HEK293T (cell line): ENCODE results near the gene BICD2.

Experiments used
- CTCF ChIA-PET: fragments of 350-600 bp; formaldehyde crosslinking; extraction: SDS; loops from one replicate; lab custom pipeline; 2021; ENCODE audit warnings: antibody characterized with exemption, inconsistent platforms; lab: Yijun Ruan, JAX
- POLR2A ChIA-PET: fragments of 350-600 bp; formaldehyde crosslinking; extraction: SDS; loops from one replicate; lab custom pipeline; 2020; ENCODE audit warnings: antibody characterized with exemption, inconsistent platforms; lab: Yijun Ruan, JAX
- DNase-seq: peaks from one replicate; pipeline ENCODE4 v3.0.0; 2012; ENCODE audit warnings: mixed read lengths; ENCODE audit errors: extremely low spot score
- ARNT ChIP-seq: fragments of 450-650 bp; IDR thresholded peaks from 2 replicates; pipeline ENCODE4 v1.6.1; 2017; ENCODE audit warnings: mild to moderate bottlenecking
- BHLHE40 ChIP-seq: fragments of 450-650 bp; IDR thresholded peaks from 2 replicates; pipeline ENCODE4 v1.6.1; 2016; ENCODE audit warnings: mild to moderate bottlenecking, moderate library complexity, borderline replicate concordance
- CTBP1 ChIP-seq: fragments of 450-650 bp; IDR thresholded peaks from 2 replicates; pipeline ENCODE4 v1.6.1; 2016; ENCODE audit warnings: borderline replicate concordance
- ELF4 ChIP-seq: fragments of 450-650 bp; IDR thresholded peaks from 2 replicates; pipeline ENCODE4 v1.6.1; 2017; ENCODE audit warnings: antibody characterized with exemption
- FOXA1 ChIP-seq: fragments of 450-650 bp; IDR thresholded peaks from 2 replicates; pipeline ENCODE4 v1.6.1; 2016; ENCODE audit warnings: mild to moderate bottlenecking
- FOXK2 ChIP-seq: fragments of 450-650 bp; IDR thresholded peaks from 2 replicates; pipeline ENCODE4 v1.6.1; 2016; ENCODE audit warnings: mild to moderate bottlenecking
- HDGF ChIP-seq: fragments of 450-650 bp; IDR thresholded peaks from 2 replicates; pipeline ENCODE4 v1.6.1; 2017; ENCODE audit warnings: antibody characterized with exemption, borderline replicate concordance
- L3MBTL2 ChIP-seq: fragments of 450-650 bp; conservative IDR thresholded peaks from 2 replicates; pipeline ENCODE4 v1.6.1; 2016; ENCODE audit warnings: mild to moderate bottlenecking
- LEF1 ChIP-seq: fragments of 450-650 bp; IDR thresholded peaks from 2 replicates; pipeline ENCODE4 v1.6.1; 2017; ENCODE audit warnings: mild to moderate bottlenecking, borderline replicate concordance
- NFRKB ChIP-seq: fragments of 450-650 bp; IDR thresholded peaks from 2 replicates; pipeline ENCODE4 v1.6.1; 2016; ENCODE audit warnings: mild to moderate bottlenecking, moderate library complexity
- SP1 ChIP-seq: fragments of 450-650 bp; IDR thresholded peaks from 2 replicates; pipeline ENCODE4 v1.6.1; 2017
- SUZ12 ChIP-seq: fragments of 450-650 bp; IDR thresholded peaks from 2 replicates; pipeline ENCODE4 v1.6.1; 2016; ENCODE audit warnings: mild to moderate bottlenecking
- TARDBP ChIP-seq: fragments of 450-650 bp; IDR thresholded peaks from 2 replicates; pipeline ENCODE4 v1.6.1; 2016
- ZNF384 ChIP-seq: fragments of 450-650 bp; IDR thresholded peaks from 2 replicates; pipeline ENCODE4 v1.6.1; 2016
- TF ChIP-seq, protein P1 (sequence below): fragments of 450-650 bp; IDR thresholded peaks from 2 replicates; pipeline ENCODE4 v1.6.1; 2016

The BICD2 gene

DNA sequence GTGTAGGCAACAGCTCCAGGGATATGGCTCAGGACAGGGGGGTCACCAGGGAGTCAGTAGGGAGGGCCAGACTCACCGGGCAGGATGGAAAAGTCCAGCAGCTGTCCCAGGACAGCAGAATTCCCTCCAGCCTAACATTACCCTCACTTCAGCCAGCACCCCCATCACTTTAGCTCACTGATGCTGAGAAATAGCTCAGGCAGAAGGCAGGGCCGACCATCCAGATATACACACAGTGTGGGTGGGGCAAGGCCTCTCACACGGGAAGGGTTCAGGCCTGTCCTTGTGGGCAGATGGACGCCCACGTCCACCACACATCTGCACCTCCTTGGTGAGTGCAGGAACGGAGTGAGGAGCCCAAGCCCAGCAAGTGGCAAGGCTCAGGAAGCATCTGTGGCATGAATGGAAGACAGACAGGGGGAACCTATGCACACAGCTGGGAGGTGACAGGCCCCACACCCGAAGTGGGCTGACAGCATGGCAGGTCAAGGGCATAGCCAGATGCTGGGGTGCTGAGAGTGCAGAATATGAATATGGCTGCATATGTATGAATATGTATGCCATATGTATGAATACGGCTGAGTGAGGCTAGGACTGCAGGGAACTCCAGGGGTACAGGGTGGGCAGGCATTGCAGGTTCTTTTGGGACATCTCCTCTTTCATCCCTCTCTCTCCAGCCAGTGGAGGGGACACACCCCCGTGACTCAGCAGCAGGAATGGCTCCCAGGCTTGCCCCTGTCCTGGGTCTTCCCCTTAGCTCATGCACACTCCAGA lies 17.0 kb downstream of the BICD2 start:
- TF ChIP-seq, protein P1, sequence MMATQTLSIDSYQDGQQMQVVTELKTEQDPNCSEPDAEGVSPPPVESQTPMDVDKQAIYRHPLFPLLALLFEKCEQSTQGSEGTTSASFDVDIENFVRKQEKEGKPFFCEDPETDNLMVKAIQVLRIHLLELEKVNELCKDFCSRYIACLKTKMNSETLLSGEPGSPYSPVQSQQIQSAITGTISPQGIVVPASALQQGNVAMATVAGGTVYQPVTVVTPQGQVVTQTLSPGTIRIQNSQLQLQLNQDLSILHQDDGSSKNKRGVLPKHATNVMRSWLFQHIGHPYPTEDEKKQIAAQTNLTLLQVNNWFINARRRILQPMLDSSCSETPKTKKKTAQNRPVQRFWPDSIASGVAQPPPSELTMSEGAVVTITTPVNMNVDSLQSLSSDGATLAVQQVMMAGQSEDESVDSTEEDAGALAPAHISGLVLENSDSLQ, result no peak
- TF ChIP-seq BHLHE40 (no peak), HDGF (no peak)
- ChIA-PET POLR2A (no interaction called here), CTCF (no interaction called here)
- no peak for DNase-seq

DNA sequence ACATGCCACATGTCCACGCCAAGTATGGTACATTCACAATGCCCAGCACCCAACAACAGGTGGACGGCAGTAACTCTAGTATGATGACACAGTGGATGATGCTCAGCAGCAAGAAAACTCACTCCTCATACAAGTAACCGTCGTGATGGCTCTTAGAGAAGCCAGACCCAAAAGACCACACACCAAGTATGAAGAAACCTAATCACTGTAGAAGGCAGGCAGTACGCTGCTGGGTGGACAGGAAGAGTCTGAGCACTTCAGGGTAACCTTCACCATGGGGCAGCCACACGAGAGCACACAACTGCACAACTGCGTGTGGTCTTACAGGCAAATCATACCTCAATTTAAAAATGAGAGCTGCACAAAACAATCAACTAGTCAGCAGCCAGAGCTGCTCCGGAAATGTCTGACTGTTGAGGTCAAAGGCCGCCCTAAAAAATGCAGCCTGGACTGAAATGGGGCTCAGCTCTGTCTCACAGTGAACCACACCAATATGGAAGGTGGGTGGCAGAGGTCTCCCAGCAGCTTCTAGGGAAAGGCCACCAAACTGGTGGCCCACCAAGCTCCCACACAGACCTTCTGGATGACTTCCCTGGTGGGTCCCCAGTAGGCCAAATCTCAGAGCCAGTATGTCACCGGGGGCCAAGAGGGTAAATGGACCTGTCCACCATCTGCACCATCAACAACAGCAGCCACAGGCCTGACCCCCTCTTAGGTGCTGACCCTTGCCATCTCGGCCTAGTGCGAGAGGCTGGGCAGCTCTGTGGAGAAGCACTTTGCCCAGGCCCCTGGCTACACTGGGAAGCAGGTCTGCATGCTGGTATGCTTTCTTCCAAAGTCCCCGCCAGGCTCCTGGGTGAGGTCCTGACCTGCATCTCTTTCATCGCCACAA lies 17.8 kb downstream of the BICD2 start:
- CTCF ChIA-PET, result interaction anchor here (0.6 kb wide), 1 partner anchor 21 kb away, joined by 5 read pairs; no protein-coding TSS in a partner anchor
- no peak for TF ChIP-seq FOXK2
- TF ChIP-seq TARDBP, result no peak
- no peak for TF ChIP-seq CTBP1
- TF ChIP-seq HDGF, result no peak
- TF ChIP-seq L3MBTL2, result no peak
- no peak for TF ChIP-seq ZNF384
- no peak for DNase-seq
- POLR2A ChIA-PET, result no interaction called here

DNA sequence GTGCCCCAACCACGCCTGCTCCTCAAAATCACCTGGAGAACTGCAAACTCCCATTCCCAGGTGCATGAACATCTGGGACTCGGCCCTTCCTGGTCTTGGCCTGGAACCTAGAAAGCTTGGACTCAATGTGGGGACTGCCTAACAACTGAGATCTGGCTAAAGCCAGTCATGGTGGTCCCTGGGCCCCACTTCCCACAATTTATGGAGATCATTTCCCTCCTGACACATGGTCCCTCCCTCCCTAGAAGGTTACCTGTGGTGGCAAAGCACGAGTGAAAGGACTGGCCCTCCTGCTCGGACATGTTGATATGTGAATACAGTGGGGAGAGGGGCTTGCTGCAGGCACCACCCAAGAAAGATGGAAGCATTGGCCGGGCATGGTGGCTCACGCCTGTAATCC lies 18.8 kb downstream of the BICD2 start:
- no peak for DNase-seq
- ChIA-PET CTCF (no interaction called here), POLR2A (no interaction called here)
- TF ChIP-seq CTBP1, result no peak

DNA sequence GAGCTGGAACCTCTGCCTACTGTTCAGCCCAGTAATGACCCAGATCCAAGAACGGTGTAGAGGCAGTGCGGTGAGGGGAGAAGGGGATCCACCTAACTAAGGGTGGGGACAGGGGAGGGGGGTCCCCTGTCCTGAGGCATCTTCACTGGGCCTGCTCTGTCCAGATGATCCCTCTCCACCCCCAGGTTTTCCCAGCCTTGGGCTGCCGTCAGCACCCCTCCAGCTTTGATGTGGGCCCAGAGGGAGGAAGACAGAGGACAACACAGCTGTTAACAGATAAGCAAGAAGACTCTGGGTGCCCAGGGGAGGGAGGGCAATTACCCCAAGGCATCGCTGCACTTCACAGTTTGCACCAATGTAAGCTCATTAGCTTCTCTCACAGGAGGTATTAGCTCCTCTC lies 19.3 kb downstream of the BICD2 start:
- POLR2A ChIA-PET, result no interaction called here
- no peak for DNase-seq
- TF ChIP-seq ELF4 (no peak), BHLHE40 (no peak), FOXA1 (no peak), ARNT (no peak), TARDBP (no peak), NFRKB (no peak), SP1 (no peak), SUZ12 (no peak), L3MBTL2 (no peak), ZNF384 (no peak), CTBP1 (no peak), LEF1 (no peak)
- CTCF ChIA-PET, result no interaction called here

DNA sequence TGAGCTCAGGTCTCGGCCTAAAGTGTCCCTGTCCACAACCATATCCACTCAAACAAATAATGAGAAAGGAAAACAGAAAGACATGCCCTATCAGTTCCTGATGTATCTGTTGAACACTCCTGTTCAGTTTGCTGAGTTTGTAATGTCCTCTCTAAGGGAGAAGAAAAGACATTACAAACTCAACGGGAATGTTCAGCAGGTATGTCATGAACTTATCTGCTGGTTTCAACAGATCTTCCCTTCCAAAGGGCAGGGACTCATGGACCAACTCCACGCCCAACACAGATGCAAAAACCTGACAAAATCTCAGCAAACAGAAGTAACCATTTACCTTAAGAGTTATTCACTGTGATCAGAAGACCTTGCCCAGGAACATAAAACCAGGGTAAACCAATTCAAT lies 23.7 kb downstream of the BICD2 start:
- ChIA-PET CTCF (no interaction called here), POLR2A (interaction anchor here (1.0 kb wide), 1 partner anchor 24 kb away, joined by 4 read pairs; no protein-coding TSS in a partner anchor)
- DNase-seq, result no peak
- TF ChIP-seq BHLHE40 (no peak), SP1 (no peak), HDGF (no peak), LEF1 (no peak)
- TF ChIP-seq, protein P1, result no peak

DNA sequence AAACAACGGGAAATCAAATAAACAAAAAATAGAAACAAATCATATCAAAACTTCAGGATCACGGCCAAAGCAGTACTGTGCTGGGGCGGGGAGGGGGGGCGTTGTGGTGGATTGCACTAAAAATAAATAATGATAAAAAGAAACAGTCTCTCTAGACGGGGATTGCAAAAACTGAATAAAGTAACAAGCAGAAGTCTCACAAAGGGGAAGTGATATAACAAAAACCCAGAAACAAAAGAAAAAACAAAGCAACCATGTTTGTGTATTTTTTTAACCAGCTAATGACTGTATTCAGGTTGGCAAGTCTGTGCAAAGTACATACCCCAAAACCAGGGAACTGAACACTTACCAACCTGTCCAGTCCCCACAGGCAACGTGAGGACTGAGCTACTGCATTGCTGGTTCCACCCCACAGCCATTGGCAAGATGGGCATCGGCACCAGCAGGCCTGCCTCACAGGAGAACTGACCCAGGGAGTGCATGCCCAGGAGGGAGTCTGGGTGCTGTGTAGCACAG lies 24.1 kb downstream of the BICD2 start:
- TF ChIP-seq SP1, result no peak
- TF ChIP-seq L3MBTL2, result no peak
- TF ChIP-seq HDGF, result no peak
- POLR2A ChIA-PET, result interaction anchor here (1.0 kb wide), 1 partner anchor 25 kb away, joined by 4 read pairs; no protein-coding TSS in a partner anchor
- DNase-seq, result no peak
- CTCF ChIA-PET, result no interaction called here

DNA sequence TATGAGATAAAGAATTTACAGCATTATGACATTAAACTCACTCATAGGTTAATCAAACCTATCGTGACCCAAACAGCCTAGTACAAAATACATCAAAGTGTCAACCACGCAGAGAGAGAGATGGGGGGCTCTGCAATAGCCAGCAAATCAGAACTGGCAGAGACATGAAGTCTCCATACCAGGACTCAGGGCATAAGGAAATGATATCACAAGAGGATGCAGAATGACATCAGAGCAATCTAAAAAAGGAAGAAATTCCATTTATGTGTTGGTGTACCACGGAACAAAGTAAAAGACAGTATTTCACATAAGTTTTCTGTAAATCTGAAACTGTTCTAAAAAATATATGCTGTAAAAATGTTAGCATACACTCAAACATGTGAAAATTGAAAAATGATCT lies 24.6 kb downstream of the BICD2 start:
- DNase-seq, result no peak
- ChIA-PET POLR2A (interaction anchor here (1.0 kb wide), 1 partner anchor 25 kb away, joined by 4 read pairs; no protein-coding TSS in a partner anchor), CTCF (no interaction called here)
- no peak for TF ChIP-seq ELF4
- no peak for TF ChIP-seq FOXA1
- TF ChIP-seq TARDBP, result no peak
- no peak for TF ChIP-seq NFRKB
